ENCODE data around the gene NANOG.

- TF ChIP-seq CTCF (IDR thresholded peaks at IDR 0.05; ENCODE audit: low read length) (no peak), EZH2 (IDR thresholded peaks at IDR 0.05; ENCODE audit: borderline replicate concordance, low read length) (no peak)
These were observed 54.9 kb downstream of the NANOG start for GRCh38 chr12:7844116-7844515.

All from OCI-LY1 (cell line).